C4-2B (cell line): ENCODE results near the gene PDE2A.

Source experiments
- H3K27ac ChIP-seq: fragments of 450-650 bp; 2 replicates; pipeline ENCODE4 v1.5.1; 2017
- CTCF ChIP-seq: fragments of 450-650 bp; conservative IDR thresholded peaks from 2 replicates; pipeline ENCODE4 v1.5.1; 2017; ENCODE audit warnings: mild to moderate bottlenecking
- ZFX ChIP-seq: fragments of 450-650 bp; IDR thresholded peaks from 2 replicates; pipeline ENCODE4 v1.6.1; 2017

PDE2A gene

GRCh38 chr11:72579816-72580641, 94.2 kb downstream of the PDE2A start:
- H3K27ac ChIP-seq: no peak overlapping the region
- TF ChIP-seq ZFX: no peak
- no peak for TF ChIP-seq CTCF

- H3K27ac ChIP-seq: no peak overlapping the region
- TF ChIP-seq ZFX: no peak
- no peak for TF ChIP-seq CTCF
These were observed 95.0 kb downstream of the PDE2A start for GRCh38 chr11:72578991-72579815.

- H3K27ac ChIP-seq: no peak overlapping the region
- TF ChIP-seq ZFX (no peak), CTCF (no peak)
These were observed 95.7 kb downstream of the PDE2A start for GRCh38 chr11:72578566-72578965.

GRCh38 chr11:72578051-72578450, 96.2 kb downstream of the PDE2A start:
- TF ChIP-seq CTCF: no peak
- TF ChIP-seq ZFX: no peak
- no peak overlapping the region for H3K27ac ChIP-seq

- TF ChIP-seq ZFX (no peak), CTCF (no peak)
- no peak overlapping the region for H3K27ac ChIP-seq
These were observed 96.9 kb downstream of the PDE2A start for GRCh38 chr11:72577271-72577721.

- no peak overlapping the region for H3K27ac ChIP-seq
- TF ChIP-seq CTCF (no peak), ZFX (no peak)
These were observed 97.6 kb downstream of the PDE2A start for GRCh38 chr11:72576661-72577060.

- TF ChIP-seq CTCF: no peak
- no peak for TF ChIP-seq ZFX
- no peak overlapping the region for H3K27ac ChIP-seq
These were observed 98.0 kb downstream of the PDE2A start for GRCh38 chr11:72576243-72576595.
